Endothelial cell of umbilical vein (primary cell): Measurements from ENCODE around the gene TNS4. TPM values are rescaled to one million over a fixed set of nuclear protein-coding genes. Genes with fewer than 3 reads are reported as not detected.
A peak's percentile ranks its signal among the peaks of the same experiment; 100 is the strongest.

Experiments used
- BruUV-seq: library from RNA; stranded (reverse); fragments of 400-500 nt; replicated peaks from 2 replicates; lab custom pipeline; 2021; lab: Mats Ljungman, UMichigan
- CTCF ChIA-PET: fragments of 300-600, 350-600 bp; sonication (Branson Sonifier 250); formaldehyde crosslinking; loops from one replicate; lab custom pipeline; 2021; ENCODE audit warnings: antibody characterized with exemption, inconsistent platforms; lab: Charles Lee
- POLR2A ChIA-PET: fragments of 300-600, 350-600 bp; sonication (Branson Sonifier 250); formaldehyde crosslinking; loops from one replicate; lab custom pipeline; 2021; ENCODE audit warnings: antibody characterized with exemption, inconsistent platforms; lab: Charles Lee
- DNase-seq: peaks from one replicate; pipeline ENCODE4 v3.0.0-alpha.2; 2011; ENCODE audit warnings: low read depth, low spot score
- FAIRE-seq: peaks from 2 replicates; lab custom pipeline; 2011; peaks lifted over from hg19 to GRCh38; lab: Jason Lieb, UNC
- H2AFZ ChIP-seq: 2 replicates; pipeline ENCODE4 v1.6.0; 2012; ENCODE audit warnings: low read depth, low read length, control low read depth, inconsistent platforms
- H3K27ac ChIP-seq: 2 replicates; pipeline ENCODE4 v1.5.1; 2011; ENCODE audit warnings: low read depth, mild to moderate bottlenecking, control low read depth, low read length, moderate library complexity; ENCODE audit not compliant: insufficient read depth
- H3K27me3 ChIP-seq, 2 experiments: 2 replicates each; pipeline versions ENCODE4 v1.6.0 to v1.6.1; 2011; ENCODE audit warnings: low read length in 2 of 2, mixed read lengths in 1 of 2; ENCODE audit not compliant: control insufficient read depth in 2 of 2, insufficient read depth in 2 of 2
- H3K36me3 ChIP-seq, 2 experiments: 2 replicates in 1 of 2; 3 replicates in 1 of 2; pipeline ENCODE4 v1.5.1; 2011; ENCODE audit warnings: low read length in 2 of 2, mild to moderate bottlenecking in 1 of 2, moderate library complexity in 1 of 2; ENCODE audit not compliant: control insufficient read depth in 2 of 2, insufficient read depth in 2 of 2; ENCODE audit errors: extremely low read depth in 1 of 2
- H3K4me1 ChIP-seq: 3 replicates; pipeline ENCODE4 v1.5.1; 2011; ENCODE audit warnings: mild to moderate bottlenecking, low read length; ENCODE audit not compliant: control insufficient read depth, insufficient read depth; ENCODE audit errors: extremely low read depth
- H3K4me2 ChIP-seq: 2 replicates; pipeline ENCODE4 v1.6.1; 2011; ENCODE audit warnings: low read length, control low read depth, mixed read lengths; ENCODE audit not compliant: insufficient read depth
- H3K4me3 ChIP-seq, 3 experiments: fragments of 200-600 bp in 1 of 3; sonication (generic), shearing (Covaris generic) in 1 of 3; replicated peaks in 1 of 3; 2 replicates each; pipeline ENCODE4 v1.5.1; 2011 to 2016; ENCODE audit warnings: control low read depth in 3 of 3, low read length in 3 of 3, mild to moderate bottlenecking in 2 of 3, inconsistent platforms in 1 of 3, low read depth in 1 of 3, moderate library complexity in 1 of 3; ENCODE audit not compliant: insufficient read depth in 1 of 3
- H3K79me2 ChIP-seq: 2 replicates; pipeline ENCODE4 v1.6.0; 2012; ENCODE audit warnings: low read length, inconsistent platforms; ENCODE audit not compliant: control insufficient read depth, insufficient read depth
- H3K9ac ChIP-seq: replicated peaks from 2 replicates; pipeline ENCODE3; 2011; ENCODE audit warnings: low read length, control low read depth; ENCODE audit not compliant: insufficient read depth; ENCODE audit errors: extremely low read depth
- H3K9me1 ChIP-seq: replicated peaks from 3 replicates; pipeline ENCODE4 v1.6.0; 2011; ENCODE audit warnings: mild to moderate bottlenecking, low read length; ENCODE audit not compliant: control insufficient read depth, insufficient read depth; ENCODE audit errors: extremely low read depth
- H3K9me3 ChIP-seq: replicated peaks from 2 replicates; pipeline ENCODE4 v1.5.1; 2012; ENCODE audit warnings: low read length, inconsistent platforms; ENCODE audit not compliant: control insufficient read depth, insufficient read depth
- H4K20me1 ChIP-seq: replicated peaks from 2 replicates; pipeline ENCODE3; 2011; ENCODE audit warnings: mild to moderate bottlenecking, low read length; ENCODE audit not compliant: control insufficient read depth, insufficient read depth; ENCODE audit errors: extremely low read depth
- POLR2A ChIP-seq: IDR thresholded peaks from 2 replicates; pipeline ENCODE4 v1.6.1; 2012; ENCODE audit warnings: low read depth, mild to moderate bottlenecking, control low read depth, low read length
- POLR2AphosphoS5 ChIP-seq: IDR thresholded peaks from 2 replicates; pipeline ENCODE4 v1.6.1; 2012; ENCODE audit warnings: low read depth, mild to moderate bottlenecking, control low read depth, low read length, moderate library complexity; ENCODE audit not compliant: insufficient read depth
- dilution Hi-C: fragments of 300-500 bp; cut with MboI; formaldehyde crosslinking; loops from one replicate; pipeline ENCODE4 v1.15.0; 2019; ENCODE audit warnings: low sequenced_read_pairs; ENCODE audit not compliant: extremely low pct_ligation_motif_present
- intact Hi-C: fragments of 100-400 bp; cut with micrococcal nuclease; formaldehyde crosslinking; loops from one replicate; pipeline ENCODE4 v1.10.0; 2022
- polyA plus RNA-seq, 4 experiments: library from polyadenylated mRNA; depleted of rRNA in 3 of 4; stranded (reverse) in 3 of 4; unstranded in 1 of 4; fragments of >200 nt; gene quantifications; 2 replicates each; pipeline versions ENCODE4 v1.2.1 to v1.2.3, GENCODE V29; 2011 to 2012; ENCODE audit warnings: missing spikeins in 1 of 4
- total RNA-seq: library from RNA; stranded (reverse); gene quantifications from 2 replicates; pipeline ENCODE4 v1.2.3, GENCODE V29; 2021
- TF ChIP-seq, protein P1 (sequence below), 2 donors: IDR thresholded peaks; 1 replicate in 1 of 2; 2 replicates in 1 of 2; pipeline ENCODE4 v1.5.1; 2011; ENCODE audit warnings: low read length in 2 of 2, mild to moderate bottlenecking in 2 of 2, moderate library complexity in 2 of 2, control low read depth in 1 of 2, inconsistent platforms in 1 of 2, low read depth in 1 of 2; ENCODE audit not compliant: insufficient read depth in 1 of 2; ENCODE audit errors: extremely low read depth in 1 of 2
- TF ChIP-seq, protein P2 (sequence below): IDR thresholded peaks from 2 replicates; pipeline ENCODE4 v1.6.1; 2011; ENCODE audit not compliant: insufficient read depth, insufficient read length

Gene TNS4
- total and polyA plus RNA-seq, 2 donors (not counting 3 experiments of a cell fraction or from before 2014, with no cell fraction given), result not detected

DNA sequence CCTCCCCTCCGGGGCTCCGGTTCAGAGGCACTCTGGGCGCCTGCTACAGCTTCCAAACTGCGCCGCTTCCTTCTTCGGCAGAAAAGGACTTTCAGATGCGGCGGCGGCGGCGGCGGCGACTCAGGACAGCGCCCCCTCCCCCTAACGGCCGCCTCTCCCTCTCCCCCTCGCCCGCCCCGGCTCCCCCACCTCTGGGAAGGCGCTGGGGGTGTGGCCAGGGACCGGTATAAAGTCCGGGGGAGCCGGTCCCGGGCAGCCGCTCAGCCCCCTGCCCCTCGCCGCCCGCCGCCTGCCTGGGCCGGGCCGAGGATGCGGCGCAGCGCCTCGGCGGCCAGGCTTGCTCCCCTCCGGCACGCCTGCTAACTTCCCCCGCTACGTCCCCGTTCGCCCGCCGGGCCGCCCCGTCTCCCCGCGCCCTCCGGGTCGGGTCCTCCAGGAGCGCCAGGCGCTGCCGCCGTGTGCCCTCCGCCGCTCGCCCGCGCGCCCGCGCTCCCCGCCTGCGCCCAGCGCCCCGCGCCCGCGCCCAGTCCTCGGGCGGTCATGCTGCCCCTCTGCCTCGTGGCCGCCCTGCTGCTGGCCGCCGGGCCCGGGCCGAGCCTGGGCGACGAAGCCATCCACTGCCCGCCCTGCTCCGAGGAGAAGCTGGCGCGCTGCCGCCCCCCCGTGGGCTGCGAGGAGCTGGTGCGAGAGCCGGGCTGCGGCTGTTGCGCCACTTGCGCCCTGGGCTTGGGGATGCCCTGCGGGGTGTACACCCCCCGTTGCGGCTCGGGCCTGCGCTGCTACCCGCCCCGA is 58.0 kb downstream of the TNS4 start, which contains the start of gene IGFBP4:
Gene IGFBP4 (plus strand): TSS at position 255 of the 792 bp plus-strand sequence. CDS start 286 bp downstream, at position 541.
- dilution Hi-C loops, result no loop called here
- FAIRE-seq (peak; percentile 21), DNase-seq (peak; percentile 69)
- H3K4me3 ChIP-seq, result peak within 1 kb of the TSS; percentile 51 to 92 (median 58)
- no peaks in the 10 kb centered on the region for H3K9me3 ChIP-seq
- H3K9me1 ChIP-seq, result no peaks in the 10 kb centered on the region
- BruUV-seq, result TSS peak; percentile 56
- H3K27ac ChIP-seq, result peak within 1 kb of the TSS; percentile 77
- CTCF ChIA-PET, result interaction anchor here (0.6 to 8.1 kb wide), 18 partner anchors 8 to 1222 kb away, joined by 3 to 143 read pairs (median 6); partner anchors contain the start of genes GJD3 and TOP2A
- H4K20me1 ChIP-seq, result no peaks in the 10 kb centered on the region
- peak; percentile 91 for TF ChIP-seq POLR2AphosphoS5
- TF ChIP-seq, protein P1, sequence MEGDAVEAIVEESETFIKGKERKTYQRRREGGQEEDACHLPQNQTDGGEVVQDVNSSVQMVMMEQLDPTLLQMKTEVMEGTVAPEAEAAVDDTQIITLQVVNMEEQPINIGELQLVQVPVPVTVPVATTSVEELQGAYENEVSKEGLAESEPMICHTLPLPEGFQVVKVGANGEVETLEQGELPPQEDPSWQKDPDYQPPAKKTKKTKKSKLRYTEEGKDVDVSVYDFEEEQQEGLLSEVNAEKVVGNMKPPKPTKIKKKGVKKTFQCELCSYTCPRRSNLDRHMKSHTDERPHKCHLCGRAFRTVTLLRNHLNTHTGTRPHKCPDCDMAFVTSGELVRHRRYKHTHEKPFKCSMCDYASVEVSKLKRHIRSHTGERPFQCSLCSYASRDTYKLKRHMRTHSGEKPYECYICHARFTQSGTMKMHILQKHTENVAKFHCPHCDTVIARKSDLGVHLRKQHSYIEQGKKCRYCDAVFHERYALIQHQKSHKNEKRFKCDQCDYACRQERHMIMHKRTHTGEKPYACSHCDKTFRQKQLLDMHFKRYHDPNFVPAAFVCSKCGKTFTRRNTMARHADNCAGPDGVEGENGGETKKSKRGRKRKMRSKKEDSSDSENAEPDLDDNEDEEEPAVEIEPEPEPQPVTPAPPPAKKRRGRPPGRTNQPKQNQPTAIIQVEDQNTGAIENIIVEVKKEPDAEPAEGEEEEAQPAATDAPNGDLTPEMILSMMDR (IDR thresholded peaks at IDR 0.05; ENCODE audit: extremely low read depth in 1 of 2, insufficient read depth in 1 of 2, low read depth in 1 of 2, low read length in 2 of 2), result peak; percentile 45 to 76
- TF ChIP-seq, protein P2, sequence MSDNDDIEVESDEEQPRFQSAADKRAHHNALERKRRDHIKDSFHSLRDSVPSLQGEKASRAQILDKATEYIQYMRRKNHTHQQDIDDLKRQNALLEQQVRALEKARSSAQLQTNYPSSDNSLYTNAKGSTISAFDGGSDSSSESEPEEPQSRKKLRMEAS, result no peak
- TF ChIP-seq POLR2A, result peak; percentile 80
- no peaks in the 10 kb centered on the region for H3K27me3 ChIP-seq
- peak within 1 kb of the TSS; percentile 92 for H3K4me2 ChIP-seq
- intact Hi-C loops, result loop anchor here (1.0 kb wide), 4 partner anchors 26 to 90 kb away; partner anchors contain the start of gene TOP2A
- H3K4me1 ChIP-seq, result peaks cover 36% of the 10 kb centered on the region
- H3K79me2 ChIP-seq, result peaks cover 46% of the 10 kb centered on the region
- POLR2A ChIA-PET, result interaction anchor here (0.6 to 1.8 kb wide), 4 partner anchors 26 to 1372 kb away, joined by 3 to 9 read pairs (median 5); partner anchors contain the start of gene TOP2A
- peak within 1 kb of the TSS; percentile 80 for H2AFZ ChIP-seq
- H3K36me3 ChIP-seq, result peaks cover 0 to 4% of the 10 kb centered on the region in 2 experiments
- peak within 1 kb of the TSS; percentile 74 for H3K9ac ChIP-seq
